CD14-positive monocyte (primary cell): ENCODE results near the gene PPFIBP2. TPM values are rescaled to one million over a fixed set of nuclear protein-coding genes. Genes with fewer than 3 reads are reported as not detected.
A peak's percentile ranks its signal among the peaks of the same experiment; 100 is the strongest.

ENCODE experiments used
- DNase-seq, 3 donors: peaks; one replicate each; pipeline ENCODE4 v3.0.0-alpha.2; 2011 to 2022
- H2AFZ ChIP-seq: 2 replicates; pipeline ENCODE4 v1.6.0; 2012; ENCODE audit warnings: mild to moderate bottlenecking, low read depth, low read length, inconsistent platforms; ENCODE audit not compliant: insufficient read depth, poor library complexity, severe bottlenecking
- H3K27ac ChIP-seq, 2 donors: 1 replicate in 1 of 2; 2 replicates in 1 of 2; pipeline ENCODE4 v1.5.1; 2012 to 2013; ENCODE audit warnings: low read length in 2 of 2, control low read depth in 1 of 2, inconsistent platforms in 1 of 2, low read depth in 1 of 2, mild to moderate bottlenecking in 1 of 2
- H3K27me3 ChIP-seq, 2 donors: one replicate each; pipeline versions ENCODE4 v1.6.0 to v1.6.1; 2011 to 2013; ENCODE audit warnings: low read length in 2 of 2; ENCODE audit not compliant: control insufficient read depth in 2 of 2, insufficient read depth in 2 of 2
- H3K36me3 ChIP-seq, 2 donors: replicated peaks in 1 of 2; 1 replicate in 1 of 2; 2 replicates in 1 of 2; pipeline versions ENCODE4 v1.5.1 to v1.6.1; 2012 to 2013; ENCODE audit warnings: low read length in 2 of 2, control low read depth in 1 of 2, inconsistent platforms in 1 of 2, mild to moderate bottlenecking in 1 of 2; ENCODE audit not compliant: insufficient read depth in 2 of 2, control insufficient read depth in 1 of 2
- H3K4me1 ChIP-seq, 2 donors: 1 replicate in 1 of 2; 2 replicates in 1 of 2; pipeline versions ENCODE4 v1.5.1 to v1.6.1; 2012 to 2013; ENCODE audit warnings: low read length in 2 of 2, control low read depth in 1 of 2, inconsistent platforms in 1 of 2, mild to moderate bottlenecking in 1 of 2, moderate library complexity in 1 of 2; ENCODE audit not compliant: insufficient read depth in 2 of 2, control insufficient read depth in 1 of 2
- H3K4me2 ChIP-seq: replicated peaks from 2 replicates; pipeline ENCODE3; 2012; ENCODE audit warnings: low read length, moderate library complexity, mild to moderate bottlenecking; ENCODE audit not compliant: poor library complexity, severe bottlenecking; ENCODE audit errors: extremely low read depth
- H3K4me3 ChIP-seq, 3 experiments: fragments of 200-600 bp in 1 of 3; sonication (generic) in 1 of 3; replicated peaks in 1 of 3; 1 replicate in 2 of 3; 2 replicates in 1 of 3; pipeline ENCODE4 v1.5.1; 2011 to 2013; ENCODE audit warnings: low read length in 3 of 3, mild to moderate bottlenecking in 3 of 3, control low read depth in 2 of 3, low read depth in 2 of 3, inconsistent platforms in 1 of 3, moderate library complexity in 1 of 3
- H3K79me2 ChIP-seq: 2 replicates; pipeline ENCODE4 v1.6.0; 2012; ENCODE audit warnings: mild to moderate bottlenecking, control low read depth, inconsistent platforms, low read length, moderate library complexity; ENCODE audit not compliant: insufficient read depth
- H3K9ac ChIP-seq: 2 replicates; pipeline ENCODE4 v1.6.0; 2017; ENCODE audit warnings: low read length, mild to moderate bottlenecking; ENCODE audit not compliant: insufficient read depth, poor library complexity, severe bottlenecking
- H3K9me3 ChIP-seq, 2 donors: replicated peaks in 1 of 2; 1 replicate in 1 of 2; 2 replicates in 1 of 2; pipeline versions ENCODE4 v1.5.1 to v1.6.1; 2012 to 2013; ENCODE audit warnings: low read length in 2 of 2, control low read depth in 1 of 2; ENCODE audit not compliant: control insufficient read depth in 1 of 2, insufficient read depth in 1 of 2
- H4K20me1 ChIP-seq: 2 replicates; pipeline ENCODE4 v1.6.0; 2012; ENCODE audit warnings: mild to moderate bottlenecking, low read length, control low read depth, moderate library complexity; ENCODE audit not compliant: insufficient read depth
- H3K27ac Mint-ChIP-seq, 7 donors: one replicate each; pipeline ENCODE4 v1.8.0; 2020; ENCODE audit warnings: mild to moderate bottlenecking in 7 of 7, mixed read lengths in 7 of 7, moderate library complexity in 6 of 7, inconsistent platforms in 2 of 7
- H3K27me3 Mint-ChIP-seq, 3 donors: one replicate each; pipeline ENCODE4 v1.8.0; 2021 to 2022; ENCODE audit warnings: low read depth in 3 of 3, mild to moderate bottlenecking in 3 of 3, mixed read lengths in 3 of 3, moderate library complexity in 3 of 3, inconsistent platforms in 1 of 3
- H3K36me3 Mint-ChIP-seq, 2 donors: one replicate each; pipeline ENCODE4 v1.8.0; 2020; ENCODE audit warnings: mixed read lengths in 2 of 2, inconsistent platforms in 1 of 2, mild to moderate bottlenecking in 1 of 2
- H3K4me1 Mint-ChIP-seq: one replicate; pipeline ENCODE4 v1.8.0; 2020; ENCODE audit warnings: mild to moderate bottlenecking, mixed read lengths
- H3K4me3 Mint-ChIP-seq, 2 donors: one replicate each; pipeline ENCODE4 v1.8.0; 2020; ENCODE audit warnings: mild to moderate bottlenecking in 2 of 2, mixed read lengths in 2 of 2, moderate library complexity in 1 of 2
- H3K9me3 Mint-ChIP-seq, 7 donors: one replicate each; pipeline ENCODE4 v1.8.0; 2020 to 2022; ENCODE audit warnings: mixed read lengths in 7 of 7, mild to moderate bottlenecking in 6 of 7, moderate library complexity in 6 of 7, inconsistent platforms in 2 of 7
- CTCF ChIP-seq: fragments of 200-600 bp; IDR thresholded peaks from one replicate; pipeline ENCODE4 v1.8.0; 2022; ENCODE audit warnings: antibody characterized with exemption, mild to moderate bottlenecking
- WGBS: methylation state at CpG from one replicate; pipeline ENCODE4 v1.1.5; 2013; ENCODE audit warnings: missing lambda C conversion rate; ENCODE audit not compliant: insufficient coverage; 5-methylcytosine and 5-hydroxymethylcytosine counted together
- intact Hi-C, 2 donors: fragments of 100-400 bp; cut with micrococcal nuclease; formaldehyde crosslinking; loops; one replicate each; pipeline versions ENCODE4 v1.15.0 to v1.15.1; 2023
- polyA plus RNA-seq, 3 donors: library from polyadenylated mRNA; depleted of rRNA in 1 of 3; unstranded in 2 of 3; stranded (reverse) in 1 of 3; fragments of 300-500 nt in 2 of 3; fragments of >200 nt in 1 of 3; fragmentation: Illumina TruSeq in 2 of 3; gene quantifications; 1 replicate in 2 of 3; 2 replicates in 1 of 3; pipeline ENCODE4 v1.2.3, GENCODE V29; 2012 to 2021

The PPFIBP2 gene
- polyA plus RNA-seq, 3 donors = 5.9 to 41.6 (median 8.6) TPM

GRCh38 chr11:7589861-7590260 lies 76.1 kb downstream of the PPFIBP2 start:
- TF ChIP-seq CTCF = no peak
- peaks cover 28 to 29% of the 10 kb centered on the region in 2 donors for H3K36me3 Mint-ChIP-seq
- Histone ChIP-seq H3K4me1 (peaks cover 44 to 52% of the 10 kb centered on the region in 2 donors), H3K79me2 (peaks cover 14% of the 10 kb centered on the region), H3K36me3 (peaks cover 0 to 15% of the 10 kb centered on the region in 2 donors), H3K27ac (no peak overlapping the region), H2AFZ (no peak overlapping the region), H3K9ac (no peak overlapping the region), H3K4me2 (no peak overlapping the region), H3K9me3 (no peaks in the 10 kb centered on the region), H4K20me1 (no peaks in the 10 kb centered on the region), H3K27me3 (no peaks in the 10 kb centered on the region), H3K4me3 (no peak overlapping the region)
- no peak for DNase-seq
- intact Hi-C loops = loop anchor here (5.0 to 10.0 kb wide), 3 partner anchors 68 to 395 kb away; partner anchors contain the start of genes EIF3F (in 1 of the 2) and PPFIBP2 (in 1 of the 2)
- H3K4me1 Mint-ChIP-seq = peaks cover 65% of the 10 kb centered on the region
- no peak overlapping the region for H3K27ac Mint-ChIP-seq
- WGBS = no CpG with 5 or more reads among the region's 2 CpGs
- peak overlapping the region in 1 of 2 donors; percentile 64 for H3K4me3 Mint-ChIP-seq
- peaks cover 0 to 5% (median 0%) of the 10 kb centered on the region in 7 donors for H3K9me3 Mint-ChIP-seq
- peaks cover 0 to 5% (median 2%) of the 10 kb centered on the region in 3 donors for H3K27me3 Mint-ChIP-seq

GRCh38 chr11:7590529-7590928 lies 76.7 kb downstream of the PPFIBP2 start:
- Histone ChIP-seq H3K9ac (no peak overlapping the region), H3K4me3 (no peak overlapping the region), H4K20me1 (no peaks in the 10 kb centered on the region), H3K79me2 (peaks cover 20% of the 10 kb centered on the region), H3K4me2 (peak overlapping the region; percentile 26), H2AFZ (no peak overlapping the region), H3K36me3 (peaks cover 0 to 12% of the 10 kb centered on the region in 2 donors), H3K27ac (peak overlapping the region in 1 of 2 donors; percentile 90), H3K9me3 (no peaks in the 10 kb centered on the region), H3K27me3 (no peaks in the 10 kb centered on the region), H3K4me1 (peaks cover 48 to 59% of the 10 kb centered on the region in 2 donors)
- peaks cover 0 to 2% (median 0%) of the 10 kb centered on the region in 3 donors for H3K27me3 Mint-ChIP-seq
- H3K27ac Mint-ChIP-seq = peak overlapping the region in 3 of 7 donors; percentile 14 to 92 (median 70)
- peaks cover 69% of the 10 kb centered on the region for H3K4me1 Mint-ChIP-seq
- peak overlapping the region in 1 of 2 donors; percentile 64 for H3K4me3 Mint-ChIP-seq
- WGBS = no CpG with 5 or more reads among the region's 2 CpGs
- H3K9me3 Mint-ChIP-seq = peaks cover 0 to under 1% (median 0%) of the 10 kb centered on the region in 7 donors
- intact Hi-C loops = loop anchor here (5.0 to 10.0 kb wide), 3 partner anchors 68 to 394 kb away; partner anchors contain the start of genes EIF3F (in 1 of the 2) and PPFIBP2 (in 1 of the 2)
- no peak for TF ChIP-seq CTCF
- DNase-seq = peak in 1 of 3 donors; percentile 10
- H3K36me3 Mint-ChIP-seq = peaks cover 25% of the 10 kb centered on the region in 2 donors
